GM19035 (cell line): ENCODE data around the gene PPIAL4G.
"Not testable (repeated sequence)": the region's sequence is repeated elsewhere in the genome, so short reads cannot be mapped to it uniquely, and the experiment has no call there.

Experiments used
- ATAC-seq: cut with Tn5 transposase; IDR thresholded peaks from one replicate; pipeline ENCODE4 v1.9.1; 2021; ENCODE audit not compliant: unreplicated experiment

PPIAL4G gene

DNA sequence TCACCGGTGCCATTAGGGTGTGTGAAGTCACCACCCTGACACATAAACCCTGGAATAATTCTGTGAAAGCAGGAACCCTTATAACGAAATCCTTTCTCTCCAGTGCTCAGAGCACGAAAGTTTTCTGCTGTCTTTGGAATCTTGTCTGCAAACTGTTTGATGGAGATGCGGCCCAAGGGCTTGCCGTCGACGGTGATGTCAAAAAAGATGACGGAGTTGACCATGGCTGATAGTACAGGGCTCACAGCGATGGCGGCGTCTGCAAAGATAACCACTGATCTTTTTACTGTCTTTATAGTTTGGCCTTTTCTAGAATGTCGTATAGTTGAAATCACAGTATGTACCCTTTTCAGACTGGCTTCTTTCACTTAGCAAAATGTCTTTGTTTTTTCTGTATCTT is at the start of gene PPIAL4G:
TSS of gene PPIAL4G (minus strand) at position 274 of the 400 bp plus-strand sequence. CDS start at position 224, 50 bp downstream.
- ATAC-seq: not testable (repeated sequence)

DNA sequence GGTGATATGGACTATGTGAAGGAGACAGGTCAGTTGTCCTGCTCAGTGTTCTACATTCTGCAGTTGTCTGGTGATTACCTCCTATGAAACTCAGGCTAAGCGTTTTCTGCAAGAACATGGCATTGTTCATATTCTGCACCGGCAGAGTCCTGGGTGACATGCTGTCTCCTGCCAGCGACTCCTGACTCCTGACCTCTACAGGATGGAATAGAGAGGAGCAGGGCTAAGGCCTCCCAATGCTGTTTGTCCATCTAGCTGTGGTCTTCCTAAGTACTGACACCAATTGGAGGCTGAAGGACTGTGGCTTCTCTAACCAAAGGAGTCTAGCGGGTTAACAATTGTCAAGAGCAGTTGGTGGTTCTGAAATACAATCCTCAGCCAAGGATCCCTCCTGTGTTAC is 49.1 kb upstream of the PPIAL4G start:
- not testable (repeated sequence) for ATAC-seq

DNA sequence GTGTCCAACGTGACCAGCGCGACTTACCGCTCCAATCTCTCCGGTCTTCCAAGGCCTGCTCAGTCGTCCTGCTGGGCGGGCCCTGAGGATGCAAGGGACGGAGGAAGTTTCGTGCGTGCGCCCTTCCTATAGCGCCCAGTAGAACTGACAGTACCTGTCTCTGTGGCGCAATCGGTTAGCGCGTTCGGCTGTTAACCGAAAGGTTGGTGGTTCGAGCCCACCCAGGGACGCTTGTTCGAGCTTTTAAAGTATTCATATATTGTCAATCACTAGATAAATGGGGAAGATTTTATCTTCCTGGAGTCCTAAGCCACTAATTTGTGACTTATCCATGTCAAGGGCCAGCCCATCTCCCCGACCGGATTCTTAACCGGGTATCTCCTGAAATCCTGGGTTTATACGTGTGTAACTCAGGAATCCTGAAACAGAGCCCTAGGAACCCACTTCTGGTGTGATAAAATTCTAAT is 46.0 kb upstream of the PPIAL4G start:
- ATAC-seq: not testable (repeated sequence)

DNA sequence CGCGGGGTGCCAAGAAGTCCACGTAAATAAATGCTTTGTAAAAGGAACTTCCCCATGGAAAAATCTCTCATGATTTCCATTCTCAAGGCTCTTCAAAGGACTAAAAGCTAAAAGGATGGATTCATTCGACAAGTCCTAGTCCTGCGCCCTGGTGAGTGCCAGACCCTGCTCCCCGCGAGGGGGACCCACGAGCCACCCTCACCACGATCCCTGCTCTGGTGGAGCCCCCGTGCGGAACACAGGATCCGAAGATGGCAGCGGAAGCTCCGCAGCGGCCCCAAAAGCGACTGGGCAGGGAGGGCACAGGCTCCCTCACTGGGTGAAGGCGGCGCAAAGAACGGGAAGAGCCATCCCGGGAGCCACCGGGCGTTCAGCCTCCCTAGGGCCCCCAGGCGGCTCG is 45.5 kb upstream of the PPIAL4G start:
- ATAC-seq: not testable (repeated sequence)

DNA sequence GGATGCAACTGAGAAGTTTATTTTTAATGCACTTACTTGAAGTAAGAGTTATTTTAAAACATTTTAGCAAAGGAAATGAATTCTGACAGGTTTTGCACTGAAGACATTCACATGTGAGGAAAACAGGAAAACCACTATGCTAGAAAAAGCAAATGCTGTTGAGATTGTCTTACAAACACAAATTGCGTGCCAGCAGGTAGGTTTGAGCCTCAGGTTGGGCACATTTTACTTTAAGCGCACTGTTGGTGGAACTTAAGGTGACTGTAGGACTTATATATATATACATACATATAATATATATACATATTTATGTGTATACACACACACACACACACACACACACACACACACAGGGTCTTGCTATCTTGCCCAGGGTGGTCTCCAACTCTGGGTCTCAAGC is 43.5 kb upstream of the PPIAL4G start:
- ATAC-seq: not testable (repeated sequence)

DNA sequence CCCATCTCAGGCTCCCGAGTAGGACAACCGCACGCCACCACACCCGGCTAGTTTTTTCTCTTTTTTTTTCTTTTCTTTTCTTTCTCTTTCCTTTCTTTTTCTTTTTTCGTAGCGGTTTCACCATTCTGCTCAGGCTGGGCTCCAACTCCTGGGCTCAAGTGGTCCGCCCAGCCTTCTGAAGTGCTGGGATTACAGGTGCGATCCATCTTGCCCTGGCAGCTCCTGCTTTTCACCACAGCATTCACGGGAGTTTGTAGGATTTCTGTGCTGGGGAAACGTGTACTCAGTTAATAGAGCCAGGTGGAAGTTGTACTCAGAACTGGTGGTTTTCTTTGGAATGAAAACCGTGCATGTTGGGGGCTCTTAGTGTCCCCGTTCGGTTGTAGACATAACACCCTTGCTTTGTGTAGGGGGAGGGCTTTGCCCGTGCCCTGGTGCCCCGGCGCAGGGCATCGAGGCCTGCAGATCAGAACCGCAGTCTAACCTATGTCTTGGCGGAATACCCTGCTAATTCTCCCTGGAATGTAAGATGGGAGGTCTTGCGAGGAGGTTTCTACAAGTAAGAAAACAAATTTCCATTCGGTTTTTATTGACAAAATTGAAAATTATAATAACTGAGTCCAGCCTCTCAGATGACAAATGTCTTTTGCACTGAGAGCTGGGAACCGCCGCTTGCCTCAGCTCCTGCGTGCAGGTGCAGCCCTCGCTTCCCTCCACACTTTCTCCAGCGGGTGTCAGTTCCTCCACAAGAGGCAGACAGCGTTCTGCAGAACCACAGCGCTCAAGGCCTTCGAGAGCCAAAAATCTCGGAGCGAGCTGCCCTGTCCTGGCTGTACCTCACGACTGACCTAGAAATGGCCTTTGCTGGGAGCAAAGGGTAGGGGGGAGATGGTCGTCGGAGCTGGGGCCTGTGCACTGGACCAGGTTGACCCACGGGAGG is 40.4 kb upstream of the PPIAL4G start:
- ATAC-seq: not testable (repeated sequence)

DNA sequence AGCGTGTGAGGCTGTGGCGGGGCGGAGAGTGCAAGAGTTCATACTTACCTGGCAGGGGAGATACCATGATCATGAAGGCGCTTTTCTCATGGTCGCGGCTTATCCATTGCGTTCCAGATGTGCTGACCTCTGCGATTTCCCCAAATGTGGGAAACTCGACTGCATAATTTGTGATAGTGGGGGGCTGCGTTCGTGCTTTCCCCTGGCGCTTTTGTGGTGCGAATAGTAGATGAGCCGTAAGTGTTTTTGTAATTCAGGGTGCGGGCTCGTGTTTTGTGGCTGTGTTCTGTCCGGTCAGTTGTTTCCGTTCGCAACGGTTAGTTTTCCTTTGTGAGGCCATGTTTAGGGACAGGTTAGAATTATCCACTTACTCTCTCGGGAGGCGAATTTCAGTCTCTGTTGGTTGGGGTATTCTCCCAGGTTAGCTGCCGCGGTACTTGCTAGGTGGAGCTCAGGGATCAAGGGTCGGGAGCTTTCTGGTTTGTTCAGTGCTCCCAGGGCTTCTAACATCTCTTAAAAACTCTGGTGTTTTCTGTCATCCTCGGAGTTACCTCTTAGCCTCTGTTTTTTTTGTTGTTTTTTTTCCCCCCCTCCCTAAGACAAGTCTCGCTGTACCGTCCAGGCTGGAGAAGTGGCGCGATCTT is 39.6 kb upstream of the PPIAL4G start:
- peak; percentile 81 for ATAC-seq

DNA sequence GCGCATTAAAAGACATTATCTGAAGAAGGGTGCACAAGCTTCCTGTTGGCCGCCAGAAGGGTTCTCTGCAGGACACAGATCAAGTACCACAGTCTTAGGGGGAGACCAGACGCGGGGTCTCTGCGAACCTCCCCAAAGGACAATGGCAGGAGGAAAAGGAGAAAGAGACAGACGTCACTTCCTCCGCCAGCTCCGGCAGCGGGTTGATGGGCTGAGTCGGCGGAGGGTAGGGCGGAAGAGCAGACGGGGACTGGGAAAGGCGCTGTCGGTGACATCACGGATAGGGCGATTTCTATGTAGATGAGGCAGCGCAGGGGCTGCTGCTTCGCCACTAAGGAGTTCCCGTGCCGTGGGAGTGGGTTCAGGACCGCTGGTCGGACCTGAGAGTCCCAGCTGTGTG is 39.0 kb upstream of the PPIAL4G start:
- peak; percentile 51 for ATAC-seq

DNA sequence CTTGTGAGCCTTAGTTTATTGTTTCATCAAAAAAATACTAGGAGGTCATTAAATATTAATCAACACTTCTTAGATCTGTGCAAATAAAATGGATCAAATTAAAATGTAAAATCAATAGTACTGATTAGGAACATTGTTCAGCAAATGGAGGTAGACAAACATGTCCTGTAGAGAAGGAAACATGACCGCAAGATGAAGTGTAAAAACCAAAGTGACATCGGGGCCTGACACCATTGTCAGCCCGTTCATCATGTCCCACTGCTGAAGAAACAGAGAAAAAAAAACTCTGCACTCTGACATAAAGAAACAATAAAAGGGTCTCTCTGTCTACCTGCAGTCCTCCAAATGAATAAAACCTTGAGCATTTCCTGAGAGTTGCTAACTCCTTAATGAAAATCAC is 31.2 kb upstream of the PPIAL4G start:
- ATAC-seq: not testable (repeated sequence)

DNA sequence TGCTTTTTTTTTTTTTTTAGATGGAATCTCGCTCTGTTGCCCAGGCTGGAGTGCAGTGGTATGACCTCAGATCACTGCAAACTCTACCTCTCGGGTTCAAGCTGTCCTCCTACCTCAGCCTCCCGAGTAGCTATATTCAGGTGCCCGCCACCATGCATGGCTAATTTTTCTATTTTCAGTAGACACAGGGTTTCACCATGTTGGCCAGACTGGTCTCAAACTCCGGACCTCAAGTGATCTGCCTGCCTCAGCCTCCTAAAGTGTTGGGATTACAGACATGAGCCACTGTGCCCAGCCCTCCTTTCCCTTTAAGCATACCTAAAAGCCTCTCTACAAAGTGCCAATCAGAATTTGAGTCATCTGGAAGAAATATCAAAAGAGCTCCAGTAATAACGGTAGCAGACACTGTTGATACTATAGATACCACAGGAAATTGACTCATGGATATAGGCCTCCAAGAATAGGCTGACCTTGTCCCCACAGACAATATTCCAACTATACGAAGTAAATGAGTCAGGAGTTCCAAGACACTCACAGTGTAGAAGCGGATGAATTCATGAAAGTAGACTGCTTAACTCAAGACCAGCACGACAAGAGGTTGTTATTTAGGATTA is 29.6 kb upstream of the PPIAL4G start:
- not testable (repeated sequence) for ATAC-seq

DNA sequence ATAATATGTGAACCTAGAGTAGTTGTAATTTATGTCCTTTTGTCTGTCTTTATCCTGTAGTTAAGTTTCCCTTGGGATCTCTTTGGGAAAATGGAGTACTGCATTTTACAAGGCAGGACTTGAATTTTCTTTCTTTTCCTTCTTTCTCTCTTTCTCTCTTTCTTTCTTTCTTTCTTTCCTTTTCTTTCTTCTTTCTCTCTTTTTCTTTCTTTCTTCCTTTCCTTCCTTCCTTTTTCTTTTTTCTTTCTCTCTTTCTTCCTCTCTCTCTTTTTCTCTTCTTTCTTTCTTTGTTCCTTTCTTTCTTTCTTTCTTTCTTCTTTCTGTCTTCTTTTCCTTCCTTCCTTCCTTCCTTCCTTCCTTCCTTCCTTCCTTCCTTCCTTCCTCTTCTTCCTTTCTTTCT is 10.8 kb upstream of the PPIAL4G start:
- ATAC-seq: not testable (repeated sequence)

DNA sequence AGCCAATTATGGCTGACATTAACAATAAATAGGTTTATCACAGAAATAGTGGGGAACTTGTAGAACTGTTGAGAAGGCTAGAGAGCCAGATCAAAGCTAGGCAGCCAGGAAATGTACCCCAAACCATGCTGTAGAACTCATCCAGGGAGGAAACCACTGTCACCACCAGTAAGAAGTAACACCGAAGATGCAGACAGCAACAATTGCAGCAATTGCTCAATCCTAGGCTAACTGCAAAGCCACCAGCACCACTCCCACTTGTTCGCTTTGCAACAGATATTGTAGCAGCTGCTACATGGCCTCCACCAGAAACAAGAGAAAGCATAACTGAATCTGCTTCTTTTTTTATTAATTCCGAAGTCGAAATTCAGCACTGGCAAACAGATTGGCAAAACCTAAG is 2.0 kb downstream of the PPIAL4G start:
- ATAC-seq: not testable (repeated sequence)

DNA sequence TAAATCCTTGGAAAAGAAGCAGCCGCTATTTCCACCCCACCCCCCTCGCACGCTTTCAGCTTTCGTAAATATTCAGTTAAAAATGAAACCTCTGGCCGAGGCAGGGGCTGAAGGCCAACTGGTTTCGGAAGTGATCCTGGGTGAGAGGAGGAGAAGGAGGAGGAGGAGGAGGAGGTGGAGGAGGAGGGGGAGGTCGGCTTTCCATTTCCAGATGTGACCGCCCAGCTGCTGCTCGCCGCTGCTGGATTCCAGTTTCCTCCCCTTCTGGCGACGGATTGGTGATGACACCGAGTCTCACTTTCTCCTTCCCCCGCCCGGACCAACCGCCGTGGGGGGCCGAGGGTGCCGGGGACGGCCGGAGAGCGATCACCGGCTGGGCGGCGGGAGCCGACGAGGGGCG is 23.4 kb downstream of the PPIAL4G start:
- ATAC-seq: not testable (repeated sequence)

DNA sequence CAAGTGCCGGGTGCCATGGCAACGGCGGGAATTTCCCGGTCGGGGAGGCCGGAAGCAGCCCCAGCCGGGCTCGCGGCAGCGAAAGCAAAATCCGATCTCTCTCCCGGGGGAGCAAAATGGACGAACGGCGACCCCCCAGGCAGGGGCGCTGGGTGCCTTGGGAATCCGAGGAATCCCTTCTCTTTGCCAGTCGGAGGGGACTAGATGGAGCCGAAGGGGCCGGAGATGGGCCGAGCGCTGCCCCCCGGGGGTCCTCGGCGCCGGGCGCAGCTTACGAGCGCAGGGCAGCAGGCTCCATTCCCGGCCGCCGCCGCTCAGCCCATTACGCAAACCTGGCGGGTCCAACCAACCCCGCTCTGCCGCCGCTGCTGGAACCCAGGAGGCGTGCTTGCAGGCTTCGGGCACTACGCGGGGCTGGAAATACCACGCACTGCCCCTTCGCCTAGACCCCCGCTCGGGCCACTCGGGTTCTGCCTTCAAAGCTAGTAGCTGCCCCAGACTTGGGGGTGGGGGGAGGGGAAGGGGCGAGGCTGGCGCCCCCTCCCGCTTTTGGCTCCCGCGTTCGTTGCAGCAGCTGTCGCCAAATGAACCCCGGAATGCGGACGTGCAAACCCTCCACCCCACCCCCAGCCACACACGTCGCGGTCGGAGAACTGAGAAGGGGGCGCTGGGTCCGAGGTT is 24.1 kb downstream of the PPIAL4G start:
- not testable (repeated sequence) for ATAC-seq

DNA sequence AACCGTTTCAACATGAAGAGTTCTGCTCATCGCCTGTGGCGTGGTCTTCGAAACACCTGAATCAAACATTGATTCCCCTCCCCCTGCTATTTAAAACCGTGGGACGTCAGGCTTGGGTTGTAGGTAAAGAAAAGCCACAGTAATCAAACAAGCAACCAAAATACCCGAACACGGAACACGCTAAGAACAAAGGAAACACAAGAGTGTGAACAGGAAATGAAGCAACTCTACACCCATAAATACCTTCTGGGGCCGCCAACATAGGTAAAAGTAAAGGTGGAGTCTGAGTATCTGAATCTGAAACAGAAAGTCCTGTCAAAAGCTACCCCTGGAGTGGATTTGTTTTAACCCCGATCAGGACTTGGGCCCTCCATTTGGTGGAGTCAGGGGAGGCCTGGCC is 24.7 kb downstream of the PPIAL4G start:
- not testable (repeated sequence) for ATAC-seq

DNA sequence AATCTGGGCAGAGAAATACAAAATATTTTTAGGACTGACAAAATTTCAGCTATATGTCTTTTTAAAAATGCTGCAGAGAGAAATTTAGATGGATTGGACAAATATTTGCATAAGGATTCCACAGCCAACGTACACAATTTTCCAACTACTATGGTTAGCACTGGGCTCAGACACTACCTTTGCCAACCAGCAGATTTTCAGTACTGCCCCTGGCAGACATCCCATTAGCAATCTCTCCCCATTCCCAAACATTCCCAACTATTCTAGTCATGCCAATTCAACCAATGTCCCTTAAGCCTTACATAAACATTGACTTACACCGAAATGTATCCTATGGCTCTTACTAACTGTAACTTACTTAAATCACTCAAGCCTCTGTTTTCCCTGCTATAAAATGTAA is 30.3 kb downstream of the PPIAL4G start:
- ATAC-seq: not testable (repeated sequence)

DNA sequence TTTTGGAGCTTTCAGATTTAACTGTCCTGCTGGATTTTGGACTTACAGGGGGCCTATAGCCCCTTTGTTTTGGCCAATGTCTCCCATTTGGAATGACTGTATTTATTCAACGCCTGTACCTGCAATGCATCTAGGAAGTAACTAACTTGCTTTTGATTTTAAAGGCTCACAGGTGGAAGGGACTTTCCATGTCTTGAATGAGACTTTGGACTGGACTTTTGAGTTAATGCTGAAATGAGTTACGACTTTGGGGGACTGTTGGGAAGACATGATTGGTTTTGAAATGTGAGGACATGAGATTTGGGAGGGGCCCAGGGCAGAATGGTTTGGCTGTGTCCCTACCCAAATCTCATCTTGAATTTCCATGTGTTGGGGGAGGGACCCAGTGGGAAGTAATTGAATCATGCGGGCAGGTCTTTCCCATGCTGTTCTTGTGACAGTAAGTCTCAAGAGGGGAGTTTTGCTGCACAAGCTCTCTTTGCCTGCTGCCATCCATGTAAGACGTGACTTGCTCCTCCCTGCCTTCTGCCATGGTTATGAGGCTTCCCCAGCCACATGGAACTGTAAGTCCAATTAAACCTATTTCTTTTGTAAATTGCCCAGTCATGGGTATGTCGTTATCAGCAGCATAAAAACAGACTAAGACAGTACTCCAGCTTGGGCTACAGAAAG is 43.3 kb downstream of the PPIAL4G start:
- ATAC-seq: not testable (repeated sequence)

DNA sequence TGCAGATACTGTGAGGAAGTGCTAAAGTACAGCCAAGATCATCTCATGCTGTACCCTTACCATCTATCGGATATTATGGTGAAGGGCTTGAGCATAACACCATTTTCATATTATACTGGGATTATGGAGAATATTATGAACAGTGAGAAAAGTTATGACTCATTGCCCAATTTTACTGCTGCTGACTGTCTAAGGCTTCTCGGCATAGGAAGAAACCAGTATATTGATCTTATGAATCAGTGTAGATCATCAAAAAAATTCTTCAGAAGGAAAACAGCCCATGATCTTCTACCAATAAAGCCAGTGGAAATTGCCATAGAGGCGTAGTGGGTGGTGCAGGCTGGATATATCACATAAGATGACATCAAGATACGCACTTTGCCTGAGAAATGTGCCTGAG is 47.7 kb downstream of the PPIAL4G start:
- no peak for ATAC-seq

DNA sequence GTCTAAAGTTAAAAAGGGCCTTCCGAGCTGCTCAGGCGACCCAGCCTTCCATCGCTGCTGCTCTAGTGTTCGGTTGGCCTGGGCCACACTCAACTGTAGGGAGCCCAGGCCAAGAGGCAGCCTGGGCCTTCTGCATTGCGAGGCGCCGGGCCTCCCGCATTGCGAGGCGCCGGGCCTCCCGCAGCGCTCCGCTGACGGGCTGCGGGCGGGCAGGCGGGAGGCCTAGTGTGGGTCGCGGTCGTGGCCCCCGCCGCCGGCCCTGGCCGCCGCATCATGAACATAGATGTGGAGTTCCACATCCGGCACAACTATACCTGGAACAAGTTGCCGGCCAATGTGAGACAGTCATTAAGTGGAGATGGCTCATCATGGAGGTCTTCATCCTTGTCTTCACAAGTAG is 48.3 kb downstream of the PPIAL4G start:
- no peak for ATAC-seq

DNA sequence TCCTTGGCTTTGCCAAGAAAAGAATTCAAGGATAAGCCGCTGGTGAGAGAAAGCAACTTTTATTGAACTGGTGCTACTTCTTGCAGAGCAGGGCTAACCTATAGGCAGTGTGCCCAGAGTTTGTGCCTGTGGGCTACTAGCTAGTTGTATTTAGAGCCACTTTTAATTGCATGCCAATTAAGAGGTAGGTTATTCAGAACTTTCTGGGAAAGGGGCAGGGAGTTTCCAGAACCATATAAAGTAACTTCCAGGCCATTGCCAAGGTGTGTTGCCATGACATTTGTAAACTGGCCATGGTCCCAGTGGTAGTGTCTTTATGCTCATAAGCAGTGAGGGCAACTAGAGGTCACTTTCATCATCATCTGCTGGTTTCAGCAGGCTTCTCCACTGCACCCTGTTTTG is 50.2 kb downstream of the PPIAL4G start:
- ATAC-seq: not testable (repeated sequence)
